ENCODE measurements around the gene ACLY. TPM values are rescaled to one million over a fixed set of nuclear protein-coding genes. Genes with fewer than 3 reads are reported as not detected.
"Not testable (repeated sequence)": the region's sequence is repeated elsewhere in the genome, so short reads cannot be mapped to it uniquely, and the experiment has no call there.

ACLY gene
- total RNA-seq, 4 donors from 2014 or later, result 40.8 to 84.0 (median 61.6) TPM

DNA sequence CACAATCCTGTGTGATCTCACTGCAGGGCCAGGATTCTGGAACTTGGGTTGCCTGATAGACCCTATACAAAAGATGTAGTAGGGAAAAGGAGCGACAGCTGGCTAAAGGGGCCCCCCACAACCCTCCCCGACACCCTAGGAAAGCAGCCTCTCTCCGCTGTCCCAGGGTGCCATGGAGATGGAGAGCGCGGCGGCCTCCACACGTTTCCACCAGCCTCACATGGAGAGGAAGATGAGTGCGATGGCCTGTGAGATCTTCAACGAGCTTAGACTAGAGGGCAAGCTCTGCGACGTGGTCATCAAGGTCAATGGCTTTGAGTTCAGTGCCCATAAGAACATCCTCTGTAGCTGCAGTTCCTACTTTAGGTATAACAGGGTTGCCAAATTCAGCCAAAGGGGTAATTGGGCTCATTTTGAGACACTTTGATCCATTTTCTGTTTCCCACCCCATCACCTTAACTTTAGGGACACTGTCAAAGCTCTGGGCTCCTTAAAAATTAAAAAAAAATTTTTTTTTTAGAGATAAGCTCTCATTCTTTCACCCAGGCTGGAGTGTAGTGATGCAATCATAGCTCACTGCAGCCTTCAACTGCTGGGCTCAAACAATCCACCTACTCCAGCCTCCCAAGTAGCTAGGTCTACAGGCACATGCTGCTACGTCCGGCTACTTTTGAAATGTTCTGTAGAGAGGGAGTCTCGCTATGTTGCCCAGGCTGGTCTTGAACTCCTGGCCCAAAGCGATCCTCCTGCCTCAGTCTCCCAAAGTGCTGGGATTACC is 80.8 kb downstream of the ACLY start, which contains the start of gene KLHL10:
Gene KLHL10, plus strand, starts transcription at position 65 of the 778 bp plus-strand sequence. Its CDS starts 108 bp downstream, at position 173.
- Histone ChIP-seq H3K4me3 (peak within 1 kb of the TSS; percentile 87 to 93), H3K27me3 (no peaks in the 10 kb centered on the region), H3K36me3 (peaks cover 0 to 4% of the 10 kb centered on the region in 2 donors), H3K9me3 (no peaks in the 10 kb centered on the region), H3K27ac (peak within 1 kb of the TSS in 3 of 4 donors; percentile 90 to 93 (median 90)), H3K4me1 (peaks cover 0 to 22% (median 3%) of the 10 kb centered on the region in 3 donors)
- 96 to 98% methylated on average over 10 to 13 of the region's 15 CpGs for WGBS, 2 donors (ENCODE audit: low coverage in 1 of 2)
- no peak for ATAC-seq
- no peak for TF ChIP-seq EP300 (IDR thresholded peaks at IDR 0.05)
- TF ChIP-seq CTCF (IDR thresholded peaks at IDR 0.05), result no peak
- no peak for TF ChIP-seq POLR2A (IDR thresholded peaks at IDR 0.05)
- TF ChIP-seq POLR2AphosphoS5 (IDR thresholded peaks at IDR 0.05), result no peak

- no peaks in the 10 kb centered on the region for H3K9me3 ChIP-seq
- peak overlapping the region; percentile 72 to 93 (median 90) for H3K27ac ChIP-seq
- H3K36me3 ChIP-seq, result peaks cover 0 to 17% of the 10 kb centered on the region in 2 donors
- ATAC-seq, result no peak
- no peaks in the 10 kb centered on the region for H3K27me3 ChIP-seq
- peaks cover 0 to 22% (median 3%) of the 10 kb centered on the region in 3 donors for H3K4me1 ChIP-seq
- H3K4me3 ChIP-seq, result peak overlapping the region; percentile 87 to 93
- WGBS, 2 donors (ENCODE audit: low coverage in 1 of 2), result 38 to 41% methylated on average over 9 to 15 of the region's 21 CpGs
- TF ChIP-seq POLR2AphosphoS5 (IDR thresholded peaks at IDR 0.05) (no peak), POLR2A (IDR thresholded peaks at IDR 0.05) (no peak), EP300 (IDR thresholded peaks at IDR 0.05) (no peak), CTCF (IDR thresholded peaks at IDR 0.05) (no peak)
Observed at GRCh38 chr17:41836550-41837196, 82.1 kb downstream of the ACLY start.

- TF ChIP-seq POLR2A (IDR thresholded peaks at IDR 0.05) (peak; percentile 39 to 40), CTCF (IDR thresholded peaks at IDR 0.05) (no peak), EP300 (IDR thresholded peaks at IDR 0.05) (no peak), POLR2AphosphoS5 (IDR thresholded peaks at IDR 0.05) (peak; percentile 65)
- WGBS, 2 donors (ENCODE audit: low coverage in 1 of 2), result 0 to 20% methylated on average over 1 to 3 of the region's 72 CpGs
- Histone ChIP-seq H3K27ac (peak within 1 kb of the TSS; percentile 72 to 93 (median 90)), H3K27me3 (no peaks in the 10 kb centered on the region), H3K4me1 (peaks cover 0 to 22% (median 3%) of the 10 kb centered on the region in 3 donors), H3K9me3 (no peaks in the 10 kb centered on the region), H3K4me3 (peak within 1 kb of the TSS; percentile 87 to 93), H3K36me3 (peaks cover 0 to 24% of the 10 kb centered on the region in 2 donors)
- ATAC-seq, result peak; percentile 92
Observed at GRCh38 chr17:41835800-41836549, 82.8 kb downstream of the ACLY start, which contains the start of gene NT5C3B. Gene NT5C3B, minus strand, starts transcription at chr17:41836232. Its CDS starts 39 bp downstream, at chr17:41836193.

DNA sequence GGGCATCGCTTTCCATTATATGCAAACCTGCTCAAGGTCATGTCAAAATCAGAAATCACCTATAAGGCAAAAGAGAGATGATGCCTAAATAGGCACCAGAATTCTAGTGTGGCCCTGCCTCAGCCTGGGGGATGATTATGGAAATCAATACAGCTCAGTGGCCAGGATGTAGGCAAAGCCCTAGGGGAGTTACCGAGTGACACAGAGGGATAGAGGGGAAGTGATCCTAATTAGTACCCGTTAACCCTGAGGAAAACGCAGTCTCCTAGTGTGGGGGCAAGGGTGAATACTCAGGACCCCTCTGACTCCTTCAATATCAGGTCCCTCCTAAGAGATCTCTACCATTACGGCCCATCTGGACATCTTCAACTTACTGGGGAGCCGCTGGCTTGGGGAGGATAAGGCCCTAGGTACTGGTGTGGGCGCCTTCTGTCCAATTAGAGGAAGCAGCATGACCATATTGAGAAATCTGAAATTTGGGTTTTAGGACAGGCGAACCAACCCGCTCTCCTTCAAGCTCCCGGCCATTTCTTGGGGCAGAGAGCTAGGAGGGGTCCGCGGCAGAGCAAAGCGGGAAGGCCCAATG is 83.4 kb downstream of the ACLY start:
- Histone ChIP-seq H3K27ac (peak overlapping the region; percentile 72 to 93 (median 90)), H3K27me3 (no peaks in the 10 kb centered on the region), H3K4me3 (peak overlapping the region; percentile 87 to 93), H3K9me3 (no peaks in the 10 kb centered on the region), H3K36me3 (peaks cover 0 to 31% of the 10 kb centered on the region in 2 donors), H3K4me1 (peaks cover 0 to 22% (median 3%) of the 10 kb centered on the region in 3 donors)
- peak; percentile 73 for ATAC-seq
- TF ChIP-seq EP300 (IDR thresholded peaks at IDR 0.05) (no peak), POLR2AphosphoS5 (IDR thresholded peaks at IDR 0.05) (no peak), POLR2A (IDR thresholded peaks at IDR 0.05) (no peak), CTCF (IDR thresholded peaks at IDR 0.05) (no peak)
- WGBS, 2 donors (ENCODE audit: low coverage in 1 of 2), result 30 to 38% methylated on average over 4 of the region's 13 CpGs

GRCh38 chr17:41829961-41830360 is 88.8 kb downstream of the ACLY start:
- not testable (repeated sequence) for ATAC-seq, H3K9me3 ChIP-seq, H3K27me3 ChIP-seq, H3K4me3 ChIP-seq, H3K27ac ChIP-seq
- Histone ChIP-seq H3K36me3 (peaks cover 0 to 84% of the 10 kb centered on the region in 2 donors), H3K4me1 (peaks cover 0 to 12% (median 3%) of the 10 kb centered on the region in 3 donors)
- WGBS, 2 donors (ENCODE audit: low coverage in 1 of 2), result 81% methylated on average over 9 of the region's 10 CpGs; no CpG with 5 or more reads in 1 of the 2 donors
